Measurements from ENCODE around the gene LPP. TPM values are rescaled to one million over a fixed set of nuclear protein-coding genes. Genes with fewer than 3 reads are reported as not detected.
A peak's percentile ranks its signal among the peaks of the same experiment; 100 is the strongest.

The LPP gene
- total RNA-seq, 1 donor from 2014 or later: 222 TPM

GRCh38 chr3:188157971-188158370 is 4.0 kb downstream of the LPP start:
- TF ChIP-seq, protein P1, sequence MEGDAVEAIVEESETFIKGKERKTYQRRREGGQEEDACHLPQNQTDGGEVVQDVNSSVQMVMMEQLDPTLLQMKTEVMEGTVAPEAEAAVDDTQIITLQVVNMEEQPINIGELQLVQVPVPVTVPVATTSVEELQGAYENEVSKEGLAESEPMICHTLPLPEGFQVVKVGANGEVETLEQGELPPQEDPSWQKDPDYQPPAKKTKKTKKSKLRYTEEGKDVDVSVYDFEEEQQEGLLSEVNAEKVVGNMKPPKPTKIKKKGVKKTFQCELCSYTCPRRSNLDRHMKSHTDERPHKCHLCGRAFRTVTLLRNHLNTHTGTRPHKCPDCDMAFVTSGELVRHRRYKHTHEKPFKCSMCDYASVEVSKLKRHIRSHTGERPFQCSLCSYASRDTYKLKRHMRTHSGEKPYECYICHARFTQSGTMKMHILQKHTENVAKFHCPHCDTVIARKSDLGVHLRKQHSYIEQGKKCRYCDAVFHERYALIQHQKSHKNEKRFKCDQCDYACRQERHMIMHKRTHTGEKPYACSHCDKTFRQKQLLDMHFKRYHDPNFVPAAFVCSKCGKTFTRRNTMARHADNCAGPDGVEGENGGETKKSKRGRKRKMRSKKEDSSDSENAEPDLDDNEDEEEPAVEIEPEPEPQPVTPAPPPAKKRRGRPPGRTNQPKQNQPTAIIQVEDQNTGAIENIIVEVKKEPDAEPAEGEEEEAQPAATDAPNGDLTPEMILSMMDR (IDR thresholded peaks at IDR 0.05; ENCODE audit: insufficient read depth, low read depth, low read length): no peak
- DNase-seq (ENCODE audit: low read depth): no peak
- Mint-ChIP-seq H3K4me3 (ENCODE audit: unreplicated experiment) (peak overlapping the region; percentile 20), H3K27ac (ENCODE audit: unreplicated experiment) (no peak overlapping the region), H3K4me1 (ENCODE audit: low read depth, unreplicated experiment) (peaks cover 28% of the 10 kb centered on the region), H3K36me3 (ENCODE audit: low read depth, unreplicated experiment) (peaks cover 8% of the 10 kb centered on the region), H3K9me3 (ENCODE audit: unreplicated experiment) (no peaks in the 10 kb centered on the region), H3K27me3 (ENCODE audit: low read depth, unreplicated experiment) (no peaks in the 10 kb centered on the region)
- Histone ChIP-seq H3K27ac (ENCODE audit: low read depth, low read length) (no peak overlapping the region), H3K79me2 (ENCODE audit: insufficient read depth, low read length) (peaks cover 95% of the 10 kb centered on the region), H3K4me1 (ENCODE audit: insufficient read depth, low read length) (peaks cover 24% of the 10 kb centered on the region), H3K27me3 (ENCODE audit: insufficient read depth, low read length) (no peaks in the 10 kb centered on the region), H2AFZ (ENCODE audit: low read depth, low read length) (no peak overlapping the region), H3K36me3 (ENCODE audit: insufficient read depth, low read length) (no peaks in the 10 kb centered on the region), H3K4me3 (ENCODE audit: insufficient read depth, low read depth, low read length) (no peak overlapping the region), H3K4me2 (ENCODE audit: low read length) (peak overlapping the region; percentile 26), H3K9ac (ENCODE audit: low read length) (no peak overlapping the region), H3K9me3 (ENCODE audit: insufficient read depth, low read depth, low read length) (no peaks in the 10 kb centered on the region), H4K20me1 (ENCODE audit: insufficient read depth, low read length) (peaks cover 67% of the 10 kb centered on the region)
- no peak for FAIRE-seq

DNA sequence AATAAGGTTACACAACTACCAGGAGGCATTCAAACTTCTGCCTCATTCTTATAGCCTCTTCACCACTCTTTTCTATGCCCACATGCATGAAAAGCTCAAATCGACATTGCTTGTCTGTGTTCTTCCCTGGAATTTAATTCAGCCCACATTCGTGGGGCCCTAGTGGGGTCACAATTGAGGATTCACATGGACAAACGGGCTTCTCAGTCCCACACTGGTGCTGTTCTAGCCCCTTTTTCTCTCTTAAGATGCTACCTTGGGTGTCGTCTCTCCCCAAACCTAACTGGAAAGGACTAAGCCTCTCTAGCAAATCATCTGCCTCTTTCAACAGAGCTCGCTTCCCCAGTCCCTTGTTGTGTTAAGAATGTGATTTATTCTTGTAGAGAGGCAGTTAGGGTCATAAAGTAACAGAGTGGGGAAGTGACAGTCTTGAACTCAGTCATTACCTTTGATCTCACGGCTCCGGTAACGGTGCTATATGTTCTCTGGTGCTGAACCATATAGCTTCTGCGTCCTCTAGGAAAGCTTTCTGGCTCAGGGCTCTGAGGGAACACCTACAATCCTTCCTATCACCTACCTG is 4.9 kb downstream of the LPP start:
- no peaks in the 10 kb centered on the region for H3K9me3 ChIP-seq (ENCODE audit: insufficient read depth, low read depth, low read length)
- H4K20me1 ChIP-seq (ENCODE audit: insufficient read depth, low read length): peaks cover 74% of the 10 kb centered on the region
- no peaks in the 10 kb centered on the region for H3K27me3 ChIP-seq (ENCODE audit: insufficient read depth, low read length)
- H3K27me3 Mint-ChIP-seq (ENCODE audit: low read depth, unreplicated experiment): no peaks in the 10 kb centered on the region
- DNase-seq (ENCODE audit: low read depth) (no peak), FAIRE-seq (no peak)
- H3K36me3 Mint-ChIP-seq (ENCODE audit: low read depth, unreplicated experiment): peaks cover 8% of the 10 kb centered on the region
- H3K4me1 ChIP-seq (ENCODE audit: insufficient read depth, low read length): peaks cover 19% of the 10 kb centered on the region
- no peak overlapping the region for H3K4me3 Mint-ChIP-seq (ENCODE audit: unreplicated experiment)
- peak overlapping the region; percentile 33 for H3K9ac ChIP-seq (ENCODE audit: low read length)
- H3K4me1 Mint-ChIP-seq (ENCODE audit: low read depth, unreplicated experiment): peaks cover 26% of the 10 kb centered on the region
- no peak for TF ChIP-seq EZH2 (IDR thresholded peaks at IDR 0.05; ENCODE audit: insufficient read depth, low read length)
- TF ChIP-seq, protein P1 (IDR thresholded peaks at IDR 0.05; ENCODE audit: insufficient read depth, low read depth, low read length): no peak
- H3K4me3 ChIP-seq (ENCODE audit: insufficient read depth, low read depth, low read length): no peak overlapping the region
- H3K79me2 ChIP-seq (ENCODE audit: insufficient read depth, low read length): peaks cover 96% of the 10 kb centered on the region
- no peak overlapping the region for H2AFZ ChIP-seq (ENCODE audit: low read depth, low read length)
- no peaks in the 10 kb centered on the region for H3K9me3 Mint-ChIP-seq (ENCODE audit: unreplicated experiment)
- peak overlapping the region; percentile 4 for H3K27ac Mint-ChIP-seq (ENCODE audit: unreplicated experiment)
- H3K36me3 ChIP-seq (ENCODE audit: insufficient read depth, low read length): no peaks in the 10 kb centered on the region
- peak overlapping the region; percentile 25 for H3K27ac ChIP-seq (ENCODE audit: low read depth, low read length)
- H3K4me2 ChIP-seq (ENCODE audit: low read length): no peak overlapping the region

DNA sequence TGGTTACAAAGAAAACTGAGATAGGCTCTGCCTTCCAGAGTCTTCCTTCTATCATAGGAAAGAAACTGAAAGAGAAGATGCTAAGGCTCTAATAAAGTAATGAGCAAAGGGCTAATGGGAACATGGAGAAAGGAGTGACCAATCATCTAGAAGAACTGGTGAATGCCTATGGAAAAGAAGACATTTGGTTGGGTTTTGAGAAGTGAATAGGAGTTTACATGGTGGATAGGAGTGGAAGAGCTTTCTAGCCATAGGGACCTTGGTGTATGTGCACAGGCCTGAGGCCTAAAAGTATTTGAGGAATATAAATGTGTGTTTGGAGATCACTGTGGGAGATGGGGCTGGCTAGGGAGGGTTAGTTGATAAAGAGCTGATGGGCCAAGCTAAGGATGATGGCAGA is 6.8 kb downstream of the LPP start:
- FAIRE-seq: no peak
- H3K27ac Mint-ChIP-seq (ENCODE audit: unreplicated experiment): no peak overlapping the region
- peaks cover 93% of the 10 kb centered on the region for H4K20me1 ChIP-seq (ENCODE audit: insufficient read depth, low read length)

More for the DNA sequence above, 6.8 kb downstream of the LPP start:
- TF ChIP-seq EZH2 (IDR thresholded peaks at IDR 0.05; ENCODE audit: insufficient read depth, low read length): no peak
- TF ChIP-seq, protein P1 (IDR thresholded peaks at IDR 0.05; ENCODE audit: insufficient read depth, low read depth, low read length): no peak
- Histone ChIP-seq H3K4me2 (ENCODE audit: low read length) (no peak overlapping the region), H3K4me1 (ENCODE audit: insufficient read depth, low read length) (peaks cover 24% of the 10 kb centered on the region), H3K4me3 (ENCODE audit: insufficient read depth, low read depth, low read length) (no peak overlapping the region), H3K36me3 (ENCODE audit: insufficient read depth, low read length) (no peaks in the 10 kb centered on the region), H3K9me3 (ENCODE audit: insufficient read depth, low read depth, low read length) (no peaks in the 10 kb centered on the region), H3K27ac (ENCODE audit: low read depth, low read length) (no peak overlapping the region), H3K27me3 (ENCODE audit: insufficient read depth, low read length) (no peaks in the 10 kb centered on the region), H2AFZ (ENCODE audit: low read depth, low read length) (no peak overlapping the region), H3K79me2 (ENCODE audit: insufficient read depth, low read length) (peaks cover 99% of the 10 kb centered on the region), H3K9ac (ENCODE audit: low read length) (no peak overlapping the region)
- no peak for DNase-seq (ENCODE audit: low read depth)
- Mint-ChIP-seq H3K4me1 (ENCODE audit: low read depth, unreplicated experiment) (peaks cover 35% of the 10 kb centered on the region), H3K36me3 (ENCODE audit: low read depth, unreplicated experiment) (peaks cover 9% of the 10 kb centered on the region), H3K27me3 (ENCODE audit: low read depth, unreplicated experiment) (no peaks in the 10 kb centered on the region), H3K4me3 (ENCODE audit: unreplicated experiment) (no peak overlapping the region), H3K9me3 (ENCODE audit: unreplicated experiment) (no peaks in the 10 kb centered on the region)
